Superior temporal gyrus (tissue), 1 donor: Measurements from ENCODE around the gene OTUD6A.
"Not testable (repeated sequence)": the region's sequence is repeated elsewhere in the genome, so short reads cannot be mapped to it uniquely, and the experiment has no call there.

Source experiments
- DNase-seq: peaks from one replicate; pipeline ENCODE4 v3.0.0-alpha.2; 2016; ENCODE audit errors: extremely low spot score

Gene OTUD6A

DNA sequence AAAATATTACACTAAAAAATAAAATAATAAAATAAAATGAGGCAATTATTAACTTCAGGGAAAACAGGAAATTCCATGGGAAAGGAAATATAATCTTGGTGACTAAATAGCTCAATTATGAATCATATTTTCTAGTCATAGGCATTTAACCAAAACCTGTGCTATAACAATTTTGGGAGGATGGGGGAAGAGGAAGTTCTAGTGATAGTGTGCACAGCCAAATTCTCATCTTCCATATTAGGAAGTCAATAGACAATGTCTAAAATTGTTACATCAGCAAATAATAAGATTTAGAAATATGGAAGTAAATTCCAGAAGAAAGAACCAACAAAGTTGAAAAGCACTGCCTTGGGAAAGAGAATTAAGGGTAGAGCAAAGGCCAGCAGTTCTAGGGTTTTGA is 15.3 kb upstream of the OTUD6A start:
- DNase-seq, result no peak

DNA sequence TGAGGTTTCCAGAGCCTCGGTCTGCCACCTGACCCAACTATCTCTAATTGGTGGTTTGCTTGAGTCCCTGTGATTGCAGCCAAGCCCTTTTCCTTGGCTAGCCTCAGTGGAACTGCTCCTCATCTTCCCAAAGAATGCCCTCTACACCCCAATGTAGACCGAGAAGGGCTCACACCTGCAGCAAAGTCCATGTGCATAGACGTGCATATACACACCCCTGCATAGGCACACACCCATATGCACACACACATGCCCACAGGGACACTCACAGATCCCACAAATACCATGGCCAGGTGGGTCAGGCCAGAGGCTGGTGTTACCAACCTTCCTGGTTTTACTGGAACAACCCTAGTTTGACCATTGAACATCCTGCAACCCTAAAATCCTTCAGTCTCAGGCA is 12.9 kb upstream of the OTUD6A start:
- no peak for DNase-seq

DNA sequence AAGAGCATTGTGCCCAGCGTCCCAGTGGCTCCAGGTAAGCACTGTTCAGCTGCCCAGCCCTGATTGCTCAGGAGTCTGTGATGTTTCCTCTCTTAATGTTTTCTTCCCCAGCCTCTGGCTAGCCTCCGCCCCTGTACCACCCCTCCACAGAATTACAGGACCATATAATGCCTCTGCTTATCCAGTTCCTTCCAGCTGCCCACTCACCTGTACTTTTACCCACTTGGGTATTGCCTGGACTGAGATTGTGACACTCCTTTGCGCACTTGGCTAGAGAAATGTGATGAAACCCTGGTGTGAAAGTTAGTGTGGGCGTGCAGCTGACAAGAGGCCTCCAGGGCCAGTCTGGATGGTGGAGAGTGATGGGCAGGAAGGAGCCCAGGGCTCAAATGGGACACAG is 12.3 kb upstream of the OTUD6A start, which contains the start of gene AWAT2:
AWAT2 (minus strand) TSS at position 14 of the 400 bp plus-strand sequence; CDS start at position 8, 6 bp downstream.
- DNase-seq, result no peak

DNA sequence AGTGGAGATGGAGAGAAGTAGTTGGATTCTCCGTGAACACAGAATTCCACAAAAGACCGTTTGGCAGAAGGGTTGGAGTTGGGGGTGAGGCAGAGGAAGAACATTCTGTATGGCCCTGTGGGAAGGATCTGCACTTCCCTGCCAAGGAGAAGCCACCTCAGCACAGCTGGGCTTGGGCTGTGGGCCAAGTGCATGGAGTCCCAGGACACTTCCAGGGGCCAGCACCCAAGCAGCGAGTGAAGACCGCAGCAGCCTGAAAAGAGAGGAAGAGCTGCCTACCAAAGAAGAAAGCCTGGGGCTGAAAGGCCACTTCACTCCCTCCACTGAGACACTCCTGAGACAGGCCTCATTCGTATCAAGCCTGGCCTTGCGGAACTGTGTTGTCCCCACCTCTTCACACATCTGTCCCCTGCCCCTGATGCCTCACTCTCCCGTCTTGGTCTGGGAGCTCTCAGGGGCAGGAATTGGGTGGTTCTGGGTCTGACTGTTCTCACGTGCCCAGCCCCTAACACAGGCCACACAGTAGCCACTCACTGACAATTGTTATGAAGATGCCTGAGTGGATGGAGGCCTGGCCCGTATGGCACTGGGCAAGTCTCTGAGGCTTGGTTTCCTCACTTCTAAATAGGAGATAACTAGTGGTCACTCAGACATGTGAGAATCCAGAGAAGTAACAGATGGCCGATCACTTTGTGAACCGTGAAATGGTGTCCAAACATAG is 9.2 kb upstream of the OTUD6A start:
- no peak for DNase-seq

DNA sequence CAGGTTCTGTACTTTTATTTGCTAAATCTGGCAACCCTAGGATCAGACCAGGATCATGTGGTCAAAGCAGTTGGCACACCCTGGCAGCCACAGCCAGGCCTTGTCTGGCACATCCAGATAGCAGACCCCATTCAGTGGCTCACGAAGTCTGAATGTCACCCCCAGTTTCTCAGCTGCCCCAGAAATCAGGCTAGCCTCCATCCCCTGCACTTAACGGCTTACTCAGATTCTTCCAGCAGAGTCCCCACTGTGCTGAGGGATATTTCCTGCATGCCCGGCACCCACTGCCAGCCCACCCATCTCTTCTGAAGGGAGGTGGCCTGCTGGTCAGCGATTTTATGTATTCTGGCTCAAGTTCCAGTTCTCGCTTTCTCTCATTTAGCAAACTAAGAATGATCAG is 7.9 kb upstream of the OTUD6A start:
- no peak for DNase-seq

DNA sequence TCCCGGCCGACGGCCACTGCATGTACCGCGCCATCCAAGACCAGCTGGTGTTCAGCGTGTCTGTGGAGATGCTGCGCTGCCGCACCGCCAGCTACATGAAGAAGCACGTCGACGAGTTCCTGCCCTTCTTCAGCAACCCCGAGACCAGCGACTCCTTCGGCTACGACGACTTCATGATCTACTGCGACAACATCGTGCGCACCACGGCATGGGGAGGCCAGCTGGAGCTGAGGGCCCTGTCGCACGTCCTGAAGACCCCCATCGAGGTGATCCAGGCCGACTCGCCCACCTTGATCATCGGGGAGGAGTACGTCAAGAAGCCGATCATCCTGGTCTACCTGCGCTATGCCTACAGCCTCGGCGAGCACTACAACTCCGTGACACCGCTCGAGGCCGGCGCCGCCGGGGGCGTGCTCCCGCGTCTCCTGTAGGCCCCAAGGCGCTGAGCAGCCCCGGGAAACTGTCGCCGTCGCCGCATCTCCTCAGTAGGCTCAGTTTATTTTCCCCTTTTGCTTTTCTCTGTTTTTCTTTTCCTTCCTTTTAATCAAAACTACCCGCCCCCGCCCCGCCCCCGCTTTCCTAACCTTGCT is 799 bp downstream of the OTUD6A start:
- DNase-seq, result no peak

DNA sequence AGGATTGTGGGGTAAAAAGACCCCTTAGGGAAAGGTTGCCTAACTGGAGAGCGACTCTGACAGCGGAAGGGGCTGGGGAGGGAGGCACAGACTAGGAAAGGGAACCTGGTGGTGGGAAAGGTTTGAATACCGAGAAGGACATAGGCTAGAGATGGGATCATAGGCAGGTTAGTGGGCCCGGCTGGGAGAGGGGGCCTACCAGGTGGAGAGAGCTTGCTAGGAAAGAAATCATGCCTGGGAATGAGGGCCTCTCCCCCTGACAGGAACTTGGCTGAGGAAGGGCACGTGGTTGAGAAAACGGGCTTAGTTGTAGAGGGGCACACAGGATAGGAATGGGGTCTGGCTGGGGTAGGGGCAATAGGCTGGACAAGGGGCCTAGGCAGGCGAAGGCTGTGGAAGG is 4.4 kb downstream of the OTUD6A start:
- no peak for DNase-seq

DNA sequence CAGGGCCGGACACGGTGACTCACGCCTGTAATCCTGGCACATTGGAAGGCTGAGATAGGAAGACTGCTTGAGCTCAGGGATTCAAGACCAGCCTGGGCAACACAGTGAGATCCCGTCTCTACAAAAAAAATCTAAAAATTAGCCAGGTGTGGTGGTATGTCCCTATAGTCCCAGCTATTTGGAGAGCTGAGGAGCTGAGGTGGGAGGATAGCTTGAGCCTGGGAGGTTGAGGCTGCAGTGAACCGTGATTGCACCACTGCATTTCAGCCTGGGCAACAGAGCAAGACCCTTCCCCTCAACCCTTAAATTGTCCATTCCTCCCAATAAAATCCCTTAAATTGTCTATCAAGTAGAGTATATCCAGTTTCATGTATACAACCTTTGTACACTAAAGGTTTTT is 17.0 kb downstream of the OTUD6A start:
- no peak for DNase-seq

DNA sequence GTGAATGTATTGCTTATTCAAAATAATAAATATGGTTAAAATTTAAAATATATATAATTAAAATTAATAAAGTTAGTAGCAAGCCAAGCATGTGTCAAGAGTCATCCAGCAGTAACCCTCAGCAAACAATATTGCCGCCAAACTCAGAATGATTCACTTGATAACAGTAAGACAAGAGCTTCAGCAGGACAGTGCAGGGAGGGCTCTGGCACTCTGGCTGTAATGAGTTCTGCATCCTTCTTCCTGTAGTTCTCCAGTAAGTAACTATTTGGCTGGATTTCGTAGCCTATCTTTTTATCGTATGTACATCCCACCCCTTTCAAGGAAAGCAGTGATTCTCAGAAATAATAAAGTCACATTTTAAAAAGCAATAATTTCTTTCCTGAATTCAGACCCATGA is 17.6 kb downstream of the OTUD6A start:
- DNase-seq, result no peak

DNA sequence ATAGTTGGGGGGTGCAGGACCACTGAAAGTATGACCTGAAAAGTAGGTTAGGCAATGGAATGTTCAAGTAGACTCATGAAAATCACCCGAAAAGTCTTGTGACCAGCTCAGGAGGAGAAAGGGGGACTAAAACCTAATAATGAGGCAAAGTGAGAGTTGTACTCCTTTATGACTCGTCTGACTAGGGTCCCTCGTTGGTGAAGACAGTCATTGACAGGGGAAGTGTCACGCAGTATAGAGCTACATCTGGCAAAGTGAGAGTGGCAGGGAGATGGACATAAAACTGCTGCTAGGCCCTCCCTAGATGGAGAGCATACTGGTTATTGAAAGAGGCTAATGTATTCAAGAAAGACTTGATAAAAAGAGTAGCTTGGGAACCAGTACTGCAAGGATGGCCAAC is 20.5 kb downstream of the OTUD6A start:
- DNase-seq, result no peak

DNA sequence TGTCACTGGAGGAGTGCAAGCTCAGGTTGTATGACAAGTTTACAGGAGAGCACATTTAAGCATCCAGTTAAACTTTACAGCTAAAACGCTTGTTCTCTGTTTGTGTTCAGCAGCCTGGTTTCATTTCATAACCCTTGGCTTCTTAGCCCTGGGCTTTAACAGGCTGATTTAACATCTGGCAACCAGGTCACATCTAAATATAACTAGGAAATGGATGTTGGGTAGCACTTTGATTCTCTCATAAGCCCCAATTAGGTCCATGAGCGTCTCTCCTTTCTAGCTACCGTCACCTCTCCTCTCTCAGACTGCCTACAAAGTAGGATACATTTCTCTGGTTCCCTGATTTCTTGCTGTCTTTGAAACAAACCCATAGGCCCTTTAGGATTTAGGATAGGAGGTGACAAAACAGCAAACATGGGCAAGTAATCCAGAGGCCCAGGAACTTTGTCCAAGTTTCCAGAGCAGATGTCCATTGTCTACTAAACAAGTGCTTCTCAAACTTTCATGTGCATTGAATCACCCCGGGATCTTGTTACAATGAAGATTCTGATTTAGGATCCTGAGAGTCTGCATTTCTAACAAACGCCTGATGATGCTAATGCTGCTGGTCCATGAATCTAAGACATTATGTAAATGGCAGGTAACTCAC is 22.5 kb downstream of the OTUD6A start:
- DNase-seq, result no peak

DNA sequence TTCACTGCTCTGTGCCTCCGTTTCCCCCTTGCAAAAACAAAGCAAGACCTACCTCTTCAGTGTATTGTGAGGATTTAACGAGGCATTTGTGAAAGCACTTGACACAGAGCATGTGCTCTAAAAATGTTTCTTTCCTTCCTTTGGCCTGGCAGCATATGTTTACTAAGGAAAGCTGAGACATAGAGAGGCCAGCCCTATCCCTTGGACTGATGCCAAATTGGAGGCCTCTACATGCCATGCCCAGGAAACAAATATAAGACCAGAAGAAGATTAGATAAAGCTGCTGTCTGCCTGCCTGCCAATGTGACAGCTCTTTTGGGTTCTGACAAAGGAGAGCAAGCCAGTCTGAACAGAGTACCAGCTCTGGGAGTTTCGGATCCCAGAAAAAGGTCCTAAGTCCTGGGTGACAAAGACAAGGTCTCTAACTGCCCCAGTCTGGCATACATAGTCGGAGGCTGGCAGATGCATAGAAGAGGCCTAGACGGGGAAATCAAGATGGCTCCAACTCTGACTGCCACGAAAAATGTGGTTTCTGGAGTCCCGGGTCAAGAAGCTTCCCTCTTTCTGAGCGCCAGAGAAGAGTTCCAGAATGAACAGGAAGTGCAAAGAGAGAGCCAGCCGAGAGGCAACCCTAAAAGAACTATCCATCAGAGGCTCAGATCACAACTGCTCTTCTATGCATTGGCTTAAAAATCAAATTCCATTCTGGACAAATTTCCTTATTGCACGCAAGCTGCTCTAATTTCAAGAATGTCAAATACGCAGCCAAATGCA is 25.8 kb downstream of the OTUD6A start:
- no peak for DNase-seq

DNA sequence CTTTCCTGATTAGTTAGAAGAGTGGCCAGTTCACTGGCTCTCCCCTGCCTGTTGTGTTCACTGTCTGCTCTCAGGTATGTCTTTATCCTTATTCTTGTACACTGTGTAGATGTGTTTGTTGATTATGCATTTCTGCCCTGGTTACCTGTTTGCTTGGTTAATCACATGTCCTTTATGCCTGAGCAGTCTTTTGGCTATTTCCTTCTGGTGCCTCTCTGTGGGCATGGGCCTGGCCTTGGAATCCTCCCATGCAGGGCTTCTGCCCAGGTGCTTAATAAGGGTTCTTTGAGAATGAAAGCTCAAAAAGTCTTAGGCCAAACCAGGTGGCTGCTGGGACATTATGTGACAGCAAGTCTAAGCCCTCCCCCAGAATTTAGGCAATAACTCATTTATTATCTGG is 26.5 kb downstream of the OTUD6A start:
- DNase-seq, result no peak

DNA sequence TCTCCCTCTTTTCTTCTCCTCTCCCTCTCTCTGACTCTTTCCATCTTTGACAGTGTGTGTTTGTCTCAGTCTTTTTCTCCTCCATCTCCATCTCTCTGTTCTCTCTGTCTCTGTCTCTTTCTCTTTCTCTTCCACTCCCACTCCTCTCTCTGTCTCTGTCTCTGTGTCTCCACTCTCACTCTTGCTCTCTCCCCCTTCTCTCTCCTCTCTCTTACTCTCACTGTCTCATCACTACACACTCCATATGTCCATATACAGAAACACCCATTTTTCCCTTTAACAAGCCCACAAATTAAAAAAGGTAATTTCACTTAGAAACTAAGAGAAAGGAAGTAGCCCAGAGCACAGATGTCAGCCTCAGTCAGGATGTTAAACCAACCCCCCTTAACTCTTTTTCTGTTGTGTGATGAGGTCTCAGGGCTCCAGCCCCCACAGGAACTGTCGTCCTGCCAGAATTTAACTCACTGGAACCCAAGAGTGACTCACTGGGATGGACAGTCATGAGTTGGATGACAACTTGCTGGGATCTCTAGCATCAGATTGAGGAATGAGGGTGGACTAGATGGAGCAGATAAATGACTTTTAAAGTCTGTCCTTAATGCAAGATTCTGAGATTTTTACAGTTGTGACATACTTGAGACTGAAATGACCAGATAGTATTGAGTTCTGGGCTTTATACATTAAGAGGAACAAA is 27.5 kb downstream of the OTUD6A start:
- DNase-seq, result no peak

DNA sequence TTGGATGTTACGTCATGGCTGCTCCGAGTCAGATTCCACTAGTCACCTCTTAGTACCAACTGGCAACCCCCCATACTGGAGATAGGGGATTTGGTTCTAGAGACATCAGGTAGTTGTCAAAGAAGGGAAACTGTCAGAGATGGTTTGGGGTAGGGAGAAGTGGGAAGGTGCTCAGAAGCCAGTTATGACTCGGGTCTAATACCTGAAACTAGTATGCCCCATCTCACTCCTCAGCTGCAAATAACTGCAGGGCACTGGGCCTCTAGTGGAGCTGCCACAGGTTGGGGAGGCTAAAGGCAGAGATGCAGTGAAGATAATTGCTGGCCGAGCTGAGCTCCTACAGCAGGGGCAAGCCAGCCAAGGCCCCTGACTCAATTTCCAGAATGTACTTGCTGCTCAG is 30.0 kb downstream of the OTUD6A start:
- DNase-seq, result no peak

DNA sequence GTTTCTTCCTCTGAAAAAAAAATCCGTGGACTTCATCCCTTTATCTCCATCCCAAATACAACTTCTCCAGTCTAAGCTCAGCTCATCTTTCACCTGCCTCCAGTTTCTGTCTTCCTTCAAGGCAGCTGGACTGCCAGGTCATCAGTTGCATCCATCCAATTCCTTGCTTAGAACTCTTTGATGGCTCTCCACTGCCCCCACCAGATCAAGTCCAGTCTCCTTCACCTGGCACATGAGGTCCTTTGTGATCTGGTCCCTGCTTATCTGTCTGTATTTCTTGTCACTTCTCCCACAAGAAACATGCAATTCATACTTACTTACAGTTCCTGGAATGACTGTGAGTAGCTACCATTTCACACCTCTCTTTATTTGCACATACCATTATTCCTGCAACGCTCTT is 33.8 kb downstream of the OTUD6A start:
- no peak for DNase-seq

DNA sequence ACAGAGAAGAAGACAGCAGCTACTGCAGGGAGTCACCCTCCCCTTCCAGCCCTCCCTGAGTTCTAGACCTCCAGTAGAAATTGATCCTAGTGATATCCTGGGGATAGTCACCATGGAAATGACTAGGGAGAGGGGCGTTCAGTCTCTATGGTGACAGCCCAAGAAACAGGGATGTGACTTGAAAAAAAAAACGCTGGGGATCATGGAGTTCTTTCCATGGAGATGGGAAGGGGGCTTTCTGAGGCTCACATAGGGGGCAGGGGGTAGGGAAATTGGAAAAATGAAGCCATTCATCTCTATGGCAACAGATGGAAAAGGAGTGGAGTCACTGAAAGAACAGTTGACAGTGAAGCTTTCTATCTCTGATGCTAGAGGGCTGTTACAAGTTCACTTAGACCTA is 43.0 kb downstream of the OTUD6A start:
- DNase-seq, result no peak

DNA sequence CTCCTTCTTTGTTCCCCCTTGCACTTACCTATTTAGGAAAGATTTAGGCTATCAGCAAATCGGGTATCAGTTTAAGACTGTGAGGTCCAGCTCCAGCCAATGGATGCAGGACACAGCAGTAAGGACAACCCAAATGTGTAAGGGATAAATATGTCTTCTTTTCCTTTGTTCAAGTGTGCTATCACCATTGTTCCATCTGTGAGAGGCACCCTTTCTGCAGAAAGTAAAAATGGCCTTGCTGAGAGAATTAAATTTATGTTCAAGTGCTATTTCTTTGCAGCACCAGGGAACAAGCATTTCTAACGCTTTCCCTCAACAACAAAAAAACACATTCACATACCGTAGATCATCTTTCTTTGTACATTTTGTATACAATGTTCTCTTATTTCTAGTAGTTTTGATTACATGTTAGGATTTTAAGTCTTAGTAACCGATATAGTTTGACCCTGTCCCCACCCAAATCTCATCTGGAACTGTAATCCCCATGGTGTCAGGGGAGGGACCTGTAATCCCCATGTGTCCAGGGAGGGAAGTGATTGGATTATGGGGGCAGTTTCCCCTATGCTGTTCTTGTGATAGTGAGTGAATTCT is 49.3 kb downstream of the OTUD6A start:
- DNase-seq, result not testable (repeated sequence)
